HepG2 (cell line): Measurements from ENCODE around the gene SLC29A1. TPM values are rescaled to one million over a fixed set of nuclear protein-coding genes. Genes with fewer than 3 reads are reported as not detected.

Source experiments
- CBX1 ChIP-seq: IDR thresholded peaks from one replicate; pipeline ENCODE4 v1.6.1; 2016; ENCODE audit warnings: antibody characterized with exemption, low read depth
- DPF2 ChIP-seq: sonication (generic); formaldehyde crosslinking; IDR thresholded peaks from 2 replicates; pipeline ENCODE4 v1.4.0; 2020; ENCODE audit warnings: mild to moderate bottlenecking, low read depth, missing genetic modification reagents, borderline replicate concordance
- FOXA3 ChIP-seq: IDR thresholded peaks from 2 replicates; pipeline ENCODE4 v1.6.1; 2016; ENCODE audit warnings: missing genetic modification reagents, missing compliant biosample characterization
- FOXK1 ChIP-seq: sonication (generic); formaldehyde crosslinking; IDR thresholded peaks from 2 replicates; pipeline ENCODE4 v1.4.0; 2020; ENCODE audit warnings: low read depth, missing genetic modification reagents, borderline replicate concordance
- GZF1 ChIP-seq: sonication (generic); formaldehyde crosslinking; IDR thresholded peaks from 2 replicates; pipeline ENCODE4 v1.5.1; 2020; ENCODE audit warnings: mild to moderate bottlenecking, missing genetic modification reagents
- MED8 ChIP-seq: sonication (generic); formaldehyde crosslinking; IDR thresholded peaks from 2 replicates; pipeline ENCODE4 v1.8.1; 2023; ENCODE audit warnings: mild to moderate bottlenecking, missing genetic modification reagents; ENCODE audit not compliant: insufficient replicate concordance
- RXRA ChIP-seq: sonication (generic); formaldehyde crosslinking; IDR thresholded peaks from 2 replicates; pipeline ENCODE4 v1.5.1; 2020; ENCODE audit warnings: missing genetic modification reagents
- SIN3A ChIP-seq: IDR thresholded peaks from 2 replicates; pipeline ENCODE4 v1.6.1; 2011; ENCODE audit warnings: low read depth, mild to moderate bottlenecking, control low read depth, low read length, borderline replicate concordance
- SUZ12 ChIP-seq: fragments of 150-350 bp; IDR thresholded peaks from 2 replicates; pipeline ENCODE4 v1.6.1; 2014; ENCODE audit warnings: low read depth, low read length
- TBX3 ChIP-seq: fragments of 450-650 bp; IDR thresholded peaks from 2 replicates; pipeline ENCODE4 v1.6.1; 2017; ENCODE audit warnings: antibody characterized with exemption, mild to moderate bottlenecking, inconsistent platforms, borderline replicate concordance
- ZBTB3 ChIP-seq: sonication (generic); formaldehyde crosslinking; IDR thresholded peaks from 2 replicates; pipeline ENCODE4 v1.4.0; 2020; ENCODE audit warnings: low read depth, mild to moderate bottlenecking, moderate library complexity, missing genetic modification reagents, borderline replicate concordance
- ZBTB38 ChIP-seq: sonication (generic); formaldehyde crosslinking; IDR thresholded peaks from 2 replicates; pipeline ENCODE4 v1.5.1; 2020; ENCODE audit warnings: mild to moderate bottlenecking, missing genetic modification reagents
- ZNF20 ChIP-seq: sonication (generic); formaldehyde crosslinking; IDR thresholded peaks from 2 replicates; pipeline ENCODE4 v1.4.0; 2020; ENCODE audit warnings: mild to moderate bottlenecking, moderate library complexity, missing genetic modification reagents
- ZNF317 ChIP-seq: sonication (generic); formaldehyde crosslinking; IDR thresholded peaks from 2 replicates; pipeline ENCODE4 v1.5.0; 2020; ENCODE audit warnings: mild to moderate bottlenecking, missing genetic modification reagents
- ZNF383 ChIP-seq: sonication (generic); formaldehyde crosslinking; IDR thresholded peaks from 2 replicates; pipeline ENCODE4 v1.4.0; 2020; ENCODE audit warnings: missing genetic modification reagents, mild to moderate bottlenecking, borderline replicate concordance
- ZNF747 ChIP-seq: sonication (generic); formaldehyde crosslinking; IDR thresholded peaks from 2 replicates; pipeline ENCODE4 v1.8.1; 2023; ENCODE audit warnings: missing genetic modification reagents, mild to moderate bottlenecking, borderline replicate concordance
- ZNF781 ChIP-seq: sonication (generic); formaldehyde crosslinking; IDR thresholded peaks from 2 replicates; pipeline ENCODE4 v1.5.1; 2020; ENCODE audit warnings: borderline replicate concordance, mild to moderate bottlenecking, missing genetic modification reagents; ENCODE audit errors: not compliant biosample characterization
- polyA plus RNA-seq, 8 experiments: library from polyadenylated mRNA; depleted of rRNA in 3 of 8; stranded (reverse) in 7 of 8; unstranded in 1 of 8; fragments of >200 nt; fragmentation: Illumina TruSeq in 4 of 8; extraction: Trizol in 4 of 8; gene quantifications; 2 replicates each; pipeline versions ENCODE4 v1.2.1 to v1.2.3, GENCODE V29; 2011 to 2016; ENCODE audit warnings: low read depth in 4 of 8, missing spikeins in 1 of 8, mixed read lengths in 1 of 8; ENCODE audit not compliant: insufficient read depth in 1 of 8
- total RNA-seq, 5 experiments: library from RNA; depleted of rRNA; stranded (reverse); fragments of >200 nt; fragmentation: Illumina TruSeq; extraction: Trizol; gene quantifications; 2 replicates each; pipeline ENCODE4 v1.2.3, GENCODE V29; 2016; ENCODE audit warnings: low read depth in 1 of 5
- TF ChIP-seq, protein P1 (sequence below): fragments of 450-650 bp; IDR thresholded peaks from 2 replicates; pipeline ENCODE4 v1.6.1; 2017
- TF ChIP-seq, protein P2 (sequence below): sonication (generic); formaldehyde crosslinking; IDR thresholded peaks from 2 replicates; pipeline ENCODE4 v1.8.0; 2023; ENCODE audit warnings: mild to moderate bottlenecking, missing genetic modification reagents
- TF ChIP-seq, protein P3 (sequence below): sonication (generic); formaldehyde crosslinking; IDR thresholded peaks from 2 replicates; pipeline ENCODE4 v1.4.0; 2020; ENCODE audit warnings: missing genetic modification reagents
- TF ChIP-seq, protein P4 (sequence below): sonication (generic); formaldehyde crosslinking; IDR thresholded peaks from 2 replicates; pipeline ENCODE4 v1.8.1; 2023; ENCODE audit warnings: missing genetic modification reagents, mild to moderate bottlenecking, borderline replicate concordance
- TF ChIP-seq, protein P5 (sequence below): sonication (generic); formaldehyde crosslinking; IDR thresholded peaks from 2 replicates; pipeline ENCODE4 v1.9.0; 2021; ENCODE audit warnings: missing genetic modification reagents, mild to moderate bottlenecking, borderline replicate concordance

The SLC29A1 gene
- total and polyA plus RNA-seq, 2 of the 13 experiments (the other 11 are each of a cell fraction or from before 2014, with no cell fraction given) = 43.2 to 106 TPM

DNA sequence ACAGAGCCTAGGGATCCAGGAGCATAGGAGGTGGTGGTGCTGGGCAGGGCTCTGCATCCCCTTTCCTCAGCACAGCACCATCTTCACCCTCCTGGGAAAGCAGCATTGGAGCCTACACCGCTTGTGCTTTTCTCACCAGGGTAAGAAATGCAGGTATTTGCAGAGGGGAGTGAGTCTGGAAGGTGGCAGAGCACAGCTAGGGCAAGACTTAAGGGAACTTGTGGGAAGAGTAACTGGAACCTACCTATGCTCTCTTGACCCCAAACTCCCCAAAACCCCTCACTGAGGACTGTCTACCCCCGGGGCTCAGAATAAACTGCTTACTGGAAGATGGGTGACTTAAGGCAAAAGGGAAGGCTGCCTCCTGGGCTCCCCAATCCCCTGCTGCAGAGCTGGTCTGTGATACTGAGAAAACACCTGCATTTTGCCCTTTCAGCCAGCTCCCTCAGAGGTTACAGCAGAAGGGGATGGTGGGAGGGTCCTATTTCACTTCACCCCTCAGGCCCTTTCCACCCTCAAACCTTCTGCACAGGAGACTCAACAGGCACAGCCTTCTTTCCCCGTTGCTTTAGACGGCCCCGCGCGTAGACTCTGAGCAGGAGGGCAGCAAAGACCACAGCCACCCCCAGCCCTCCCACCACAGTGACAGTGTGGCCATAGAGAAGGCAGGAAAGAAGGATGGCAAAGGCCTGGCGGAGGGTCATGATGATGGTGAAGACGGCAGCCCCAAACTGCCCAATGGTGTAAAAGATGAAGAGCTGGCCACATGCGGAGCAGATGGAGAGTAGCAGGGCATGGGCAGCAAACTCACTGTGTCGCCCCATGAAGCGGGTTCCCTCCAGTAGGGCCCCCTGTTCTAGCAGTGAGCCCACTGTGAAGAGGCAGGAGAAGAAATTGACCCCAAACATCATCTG lies 31.1 kb downstream of the SLC29A1 start (continued):
- TF ChIP-seq, protein P1, sequence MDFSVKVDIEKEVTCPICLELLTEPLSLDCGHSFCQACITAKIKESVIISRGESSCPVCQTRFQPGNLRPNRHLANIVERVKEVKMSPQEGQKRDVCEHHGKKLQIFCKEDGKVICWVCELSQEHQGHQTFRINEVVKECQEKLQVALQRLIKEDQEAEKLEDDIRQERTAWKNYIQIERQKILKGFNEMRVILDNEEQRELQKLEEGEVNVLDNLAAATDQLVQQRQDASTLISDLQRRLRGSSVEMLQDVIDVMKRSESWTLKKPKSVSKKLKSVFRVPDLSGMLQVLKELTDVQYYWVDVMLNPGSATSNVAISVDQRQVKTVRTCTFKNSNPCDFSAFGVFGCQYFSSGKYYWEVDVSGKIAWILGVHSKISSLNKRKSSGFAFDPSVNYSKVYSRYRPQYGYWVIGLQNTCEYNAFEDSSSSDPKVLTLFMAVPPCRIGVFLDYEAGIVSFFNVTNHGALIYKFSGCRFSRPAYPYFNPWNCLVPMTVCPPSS = no peak
- TF ChIP-seq ZNF383 (CRISPR knock-in tag) = 0 out of 2 replicates have a peak, but pooled peaks have one; percentile 62
- TF ChIP-seq ZNF781 (CRISPR knock-in tag) = no peak
- TF ChIP-seq SIN3A = no peak; the same call in 1 of the 2 replicates
- TF ChIP-seq TBX3 = no peak
- TF ChIP-seq, protein P2, sequence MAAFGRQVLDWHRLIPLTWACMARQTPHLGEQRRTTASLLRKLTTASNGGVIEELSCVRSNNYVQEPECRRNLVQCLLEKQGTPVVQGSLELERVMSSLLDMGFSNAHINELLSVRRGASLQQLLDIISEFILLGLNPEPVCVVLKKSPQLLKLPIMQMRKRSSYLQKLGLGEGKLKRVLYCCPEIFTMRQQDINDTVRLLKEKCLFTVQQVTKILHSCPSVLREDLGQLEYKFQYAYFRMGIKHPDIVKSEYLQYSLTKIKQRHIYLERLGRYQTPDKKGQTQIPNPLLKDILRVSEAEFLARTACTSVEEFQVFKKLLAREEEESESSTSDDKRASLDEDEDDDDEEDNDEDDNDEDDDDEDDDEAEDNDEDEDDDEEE (CRISPR knock-in tag) = no peak
- no peak for TF ChIP-seq ZNF747 (CRISPR knock-in tag)
- peak; percentile 41 for TF ChIP-seq MED8 (CRISPR knock-in tag)
- TF ChIP-seq DPF2 (CRISPR knock-in tag) = no peak
- TF ChIP-seq CBX1 = no peak
- no peak for TF ChIP-seq GZF1 (CRISPR knock-in tag)
- TF ChIP-seq ZBTB3 (CRISPR knock-in tag) = no peak
- TF ChIP-seq RXRA (CRISPR knock-in tag) = no peak; the same call in 1 of the 2 replicates
- TF ChIP-seq ZBTB38 (CRISPR knock-in tag) = peak; percentile 48; the same call in 1 of the 2 replicates
- TF ChIP-seq, protein P3, sequence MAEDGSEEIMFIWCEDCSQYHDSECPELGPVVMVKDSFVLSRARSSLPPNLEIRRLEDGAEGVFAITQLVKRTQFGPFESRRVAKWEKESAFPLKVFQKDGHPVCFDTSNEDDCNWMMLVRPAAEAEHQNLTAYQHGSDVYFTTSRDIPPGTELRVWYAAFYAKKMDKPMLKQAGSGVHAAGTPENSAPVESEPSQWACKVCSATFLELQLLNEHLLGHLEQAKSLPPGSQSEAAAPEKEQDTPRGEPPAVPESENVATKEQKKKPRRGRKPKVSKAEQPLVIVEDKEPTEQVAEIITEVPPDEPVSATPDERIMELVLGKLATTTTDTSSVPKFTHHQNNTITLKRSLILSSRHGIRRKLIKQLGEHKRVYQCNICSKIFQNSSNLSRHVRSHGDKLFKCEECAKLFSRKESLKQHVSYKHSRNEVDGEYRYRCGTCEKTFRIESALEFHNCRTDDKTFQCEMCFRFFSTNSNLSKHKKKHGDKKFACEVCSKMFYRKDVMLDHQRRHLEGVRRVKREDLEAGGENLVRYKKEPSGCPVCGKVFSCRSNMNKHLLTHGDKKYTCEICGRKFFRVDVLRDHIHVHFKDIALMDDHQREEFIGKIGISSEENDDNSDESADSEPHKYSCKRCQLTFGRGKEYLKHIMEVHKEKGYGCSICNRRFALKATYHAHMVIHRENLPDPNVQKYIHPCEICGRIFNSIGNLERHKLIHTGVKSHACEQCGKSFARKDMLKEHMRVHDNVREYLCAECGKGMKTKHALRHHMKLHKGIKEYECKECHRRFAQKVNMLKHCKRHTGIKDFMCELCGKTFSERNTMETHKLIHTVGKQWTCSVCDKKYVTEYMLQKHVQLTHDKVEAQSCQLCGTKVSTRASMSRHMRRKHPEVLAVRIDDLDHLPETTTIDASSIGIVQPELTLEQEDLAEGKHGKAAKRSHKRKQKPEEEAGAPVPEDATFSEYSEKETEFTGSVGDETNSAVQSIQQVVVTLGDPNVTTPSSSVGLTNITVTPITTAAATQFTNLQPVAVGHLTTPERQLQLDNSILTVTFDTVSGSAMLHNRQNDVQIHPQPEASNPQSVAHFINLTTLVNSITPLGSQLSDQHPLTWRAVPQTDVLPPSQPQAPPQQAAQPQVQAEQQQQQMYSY (CRISPR knock-in tag) = no peak
- 0 out of 2 replicates have a peak, but pooled peaks have one; percentile 28 for TF ChIP-seq ZNF317
- no peak for TF ChIP-seq FOXA3 (CRISPR knock-in tag)
- TF ChIP-seq SUZ12 = no peak
- TF ChIP-seq, protein P4, sequence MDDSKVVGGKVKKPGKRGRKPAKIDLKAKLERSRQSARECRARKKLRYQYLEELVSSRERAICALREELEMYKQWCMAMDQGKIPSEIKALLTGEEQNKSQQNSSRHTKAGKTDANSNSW = no peak
- no peak for TF ChIP-seq FOXK1 (CRISPR knock-in tag)
- TF ChIP-seq, protein P5, sequence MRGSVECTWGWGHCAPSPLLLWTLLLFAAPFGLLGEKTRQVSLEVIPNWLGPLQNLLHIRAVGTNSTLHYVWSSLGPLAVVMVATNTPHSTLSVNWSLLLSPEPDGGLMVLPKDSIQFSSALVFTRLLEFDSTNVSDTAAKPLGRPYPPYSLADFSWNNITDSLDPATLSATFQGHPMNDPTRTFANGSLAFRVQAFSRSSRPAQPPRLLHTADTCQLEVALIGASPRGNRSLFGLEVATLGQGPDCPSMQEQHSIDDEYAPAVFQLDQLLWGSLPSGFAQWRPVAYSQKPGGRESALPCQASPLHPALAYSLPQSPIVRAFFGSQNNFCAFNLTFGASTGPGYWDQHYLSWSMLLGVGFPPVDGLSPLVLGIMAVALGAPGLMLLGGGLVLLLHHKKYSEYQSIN (CRISPR knock-in tag) = no peak
- no peak for TF ChIP-seq ZNF20
